Rectal smooth muscle tissue (tissue), 1 donor: ENCODE results near the gene POLR3GL.
"Not testable (repeated sequence)": the region's sequence is repeated elsewhere in the genome, so short reads cannot be mapped to it uniquely, and the experiment has no call there.

Source experiments
- H3K27ac ChIP-seq: one replicate; pipeline ENCODE4 v1.7.0; 2013; ENCODE audit warnings: low read depth, low read length, inconsistent platforms
- H3K27me3 ChIP-seq: one replicate; pipeline ENCODE4 v1.7.0; 2013; ENCODE audit warnings: low read length; ENCODE audit not compliant: control insufficient read depth, insufficient read depth
- H3K36me3 ChIP-seq: one replicate; pipeline ENCODE4 v1.7.0; 2013; ENCODE audit warnings: low read length; ENCODE audit not compliant: control insufficient read depth, insufficient read depth
- H3K4me1 ChIP-seq: one replicate; pipeline ENCODE4 v1.7.0; 2013; ENCODE audit warnings: low read length; ENCODE audit not compliant: control insufficient read depth, insufficient read depth
- H3K4me3 ChIP-seq: one replicate; pipeline ENCODE4 v1.7.0; 2013; ENCODE audit warnings: low read length
- H3K9ac ChIP-seq: one replicate; pipeline ENCODE4 v1.7.0; 2013; ENCODE audit warnings: low read length

The POLR3GL gene

DNA sequence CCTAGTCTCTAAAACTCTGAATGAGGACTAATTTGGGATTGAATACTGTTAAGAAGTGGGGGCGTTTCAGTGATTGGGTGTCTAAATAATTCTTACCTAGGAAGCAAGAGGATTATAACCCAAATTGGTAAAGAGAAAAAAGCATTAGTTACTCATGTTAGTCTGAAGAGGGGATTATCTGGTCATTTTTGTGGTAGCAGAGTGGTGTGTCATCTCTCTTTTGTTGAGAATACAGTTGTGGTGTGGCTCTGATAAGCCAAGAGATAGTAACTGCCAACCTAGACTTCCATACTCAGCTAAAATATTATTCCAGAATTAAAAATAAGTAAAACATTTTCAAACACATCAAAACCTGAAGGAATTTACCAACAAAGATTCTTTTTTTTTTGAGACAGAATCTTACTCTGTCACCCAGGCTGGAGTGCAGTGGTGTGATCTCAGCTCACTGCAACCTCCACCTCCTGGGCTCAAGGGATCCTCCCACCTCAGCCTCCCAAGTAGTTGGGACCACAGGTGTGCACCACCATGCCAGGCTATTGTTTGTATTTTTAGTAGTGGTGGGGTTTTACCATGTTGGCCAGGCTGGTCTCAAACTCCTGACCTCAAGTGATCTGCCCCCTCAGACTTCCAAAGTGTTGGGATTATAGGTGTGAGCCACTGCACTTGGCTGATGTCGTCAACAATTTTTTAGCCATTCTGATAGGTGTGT lies 61.5 kb downstream of the POLR3GL start:
- not testable (repeated sequence) for H3K27me3 ChIP-seq, H3K4me3 ChIP-seq, H3K36me3 ChIP-seq, H3K9ac ChIP-seq, H3K4me1 ChIP-seq, H3K27ac ChIP-seq

- H3K27me3 ChIP-seq, H3K27ac ChIP-seq, H3K4me3 ChIP-seq, H3K4me1 ChIP-seq, H3K9ac ChIP-seq, H3K36me3 ChIP-seq: not testable (repeated sequence)
These were observed 62.2 kb downstream of the POLR3GL start for GRCh38 chr1:146026650-146027049.
